DND-41 (cell line): ENCODE results near the gene DST.

Experiments used
- EZH2 ChIP-seq: IDR thresholded peaks from 3 replicates; pipeline ENCODE4 v1.6.1; 2012; ENCODE audit warnings: borderline replicate concordance, low read depth, mild to moderate bottlenecking, moderate library complexity, low read length, inconsistent platforms; ENCODE audit not compliant: severe bottlenecking
- TF ChIP-seq, protein P1 (sequence below): IDR thresholded peaks from 2 replicates; pipeline ENCODE4 v1.5.1; 2012; ENCODE audit warnings: borderline replicate concordance, low read length, moderate library complexity, mild to moderate bottlenecking; ENCODE audit not compliant: poor library complexity, severe bottlenecking; ENCODE audit errors: extremely low read depth

DNA sequence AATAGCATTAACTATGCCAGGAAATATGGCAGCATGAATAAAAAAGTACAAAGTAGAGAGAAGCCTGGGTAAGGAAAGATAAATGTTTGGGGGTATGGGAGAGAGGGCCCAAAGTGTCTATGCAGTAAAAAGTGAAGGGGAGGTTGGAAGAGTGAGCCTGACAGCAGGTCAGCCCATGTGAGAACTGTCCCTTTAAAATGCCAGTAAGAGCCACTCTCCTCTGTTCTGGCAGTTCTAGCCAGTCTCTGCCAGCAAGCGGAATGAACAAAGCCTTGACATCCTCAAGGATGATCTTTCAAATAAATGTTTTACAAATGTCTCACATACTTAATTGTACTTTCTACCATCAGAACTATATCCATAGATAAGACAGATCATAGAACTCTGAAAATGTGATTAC is 164.5 kb downstream of the DST start:
- TF ChIP-seq, protein P1, sequence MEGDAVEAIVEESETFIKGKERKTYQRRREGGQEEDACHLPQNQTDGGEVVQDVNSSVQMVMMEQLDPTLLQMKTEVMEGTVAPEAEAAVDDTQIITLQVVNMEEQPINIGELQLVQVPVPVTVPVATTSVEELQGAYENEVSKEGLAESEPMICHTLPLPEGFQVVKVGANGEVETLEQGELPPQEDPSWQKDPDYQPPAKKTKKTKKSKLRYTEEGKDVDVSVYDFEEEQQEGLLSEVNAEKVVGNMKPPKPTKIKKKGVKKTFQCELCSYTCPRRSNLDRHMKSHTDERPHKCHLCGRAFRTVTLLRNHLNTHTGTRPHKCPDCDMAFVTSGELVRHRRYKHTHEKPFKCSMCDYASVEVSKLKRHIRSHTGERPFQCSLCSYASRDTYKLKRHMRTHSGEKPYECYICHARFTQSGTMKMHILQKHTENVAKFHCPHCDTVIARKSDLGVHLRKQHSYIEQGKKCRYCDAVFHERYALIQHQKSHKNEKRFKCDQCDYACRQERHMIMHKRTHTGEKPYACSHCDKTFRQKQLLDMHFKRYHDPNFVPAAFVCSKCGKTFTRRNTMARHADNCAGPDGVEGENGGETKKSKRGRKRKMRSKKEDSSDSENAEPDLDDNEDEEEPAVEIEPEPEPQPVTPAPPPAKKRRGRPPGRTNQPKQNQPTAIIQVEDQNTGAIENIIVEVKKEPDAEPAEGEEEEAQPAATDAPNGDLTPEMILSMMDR, result no peak
- TF ChIP-seq EZH2, result no peak
